H1 (cell line): ENCODE data around the gene POLR3K. TPM values are rescaled to one million over a fixed set of nuclear protein-coding genes. Genes with fewer than 3 reads are reported as not detected.
"Not testable (repeated sequence)": the region's sequence is repeated elsewhere in the genome, so short reads cannot be mapped to it uniquely, and the experiment has no call there.

Source experiments
- CTCF ChIA-PET: fragments of 300-600 bp; sonication (Branson Sonifier 250); formaldehyde crosslinking; loops from one replicate; lab custom pipeline; 2021; ENCODE audit not compliant: partially characterized antibody; lab: Charles Lee
- POLR2A ChIA-PET: fragments of 300-600 bp; sonication (Branson Sonifier 250); formaldehyde crosslinking; loops from one replicate; lab custom pipeline; 2021; ENCODE audit warnings: inconsistent platforms; ENCODE audit not compliant: partially characterized antibody; lab: Charles Lee
- DNase-seq, 2 experiments: peaks; one replicate each; pipeline versions ENCODE4 v3.0.0 to v3.0.0-alpha.2; 2010 to 2022; ENCODE audit warnings: low spot score in 2 of 2, low read depth in 1 of 2, mixed read lengths in 1 of 2
- FAIRE-seq: peaks from 2 replicates; lab custom pipeline; 2011; peaks lifted over from hg19 to GRCh38; lab: Jason Lieb, UNC
- H2AFZ ChIP-seq: 2 replicates; pipeline ENCODE4 v1.8.1; 2012; ENCODE audit warnings: low read length, inconsistent platforms
- H2AK5ac ChIP-seq: 2 replicates; pipeline ENCODE4 v1.6.1; 2013; ENCODE audit warnings: low read depth, low read length
- H2BK120ac ChIP-seq: replicated peaks from 2 replicates; pipeline ENCODE3; 2013; ENCODE audit warnings: low read depth, low read length, inconsistent platforms
- H2BK12ac ChIP-seq: 2 replicates; pipeline ENCODE4 v1.6.1; 2013; ENCODE audit warnings: low read depth, low read length
- H2BK15ac ChIP-seq: 2 replicates; pipeline ENCODE4 v1.6.1; 2013; ENCODE audit warnings: low read length
- H2BK20ac ChIP-seq: 2 replicates; pipeline ENCODE4 v1.6.1; 2013; ENCODE audit warnings: low read length
- H2BK5ac ChIP-seq: 2 replicates; pipeline ENCODE4 v1.6.1; 2013; ENCODE audit warnings: low read depth, low read length
- H3K14ac ChIP-seq: 2 replicates; pipeline ENCODE4 v1.6.1; 2013; ENCODE audit warnings: inconsistent platforms; ENCODE audit not compliant: insufficient read length
- H3K18ac ChIP-seq: 2 replicates; pipeline ENCODE4 v1.6.1; 2013; ENCODE audit warnings: low read length; ENCODE audit errors: extremely low read depth
- H3K23ac ChIP-seq: 2 replicates; pipeline ENCODE4 v1.6.1; 2013; ENCODE audit warnings: inconsistent platforms; ENCODE audit not compliant: insufficient read length
- H3K23me2 ChIP-seq: 2 replicates; pipeline ENCODE4 v1.6.1; 2013; ENCODE audit warnings: low read depth, low read length
- H3K27ac ChIP-seq: 2 replicates; pipeline ENCODE4 v1.6.1; 2011; ENCODE audit warnings: low read depth, low read length, inconsistent platforms
- H3K27me3 ChIP-seq, 4 experiments: replicated peaks in 1 of 4; 1 replicate in 1 of 4; 2 replicates in 3 of 4; pipeline versions ENCODE4 v1.6.1 to v1.8.1; 2011 to 2013; ENCODE audit warnings: low read length in 3 of 4, mild to moderate bottlenecking in 3 of 4, inconsistent platforms in 2 of 4, mixed read lengths in 2 of 4, moderate library complexity in 1 of 4; ENCODE audit not compliant: control insufficient read depth in 3 of 4, insufficient read depth in 3 of 4; ENCODE audit errors: extremely low read depth in 1 of 4
- H3K36me3 ChIP-seq, 4 experiments: 2 replicates each; pipeline versions ENCODE4 v1.6.1 to v1.8.1; 2011 to 2013; ENCODE audit warnings: mild to moderate bottlenecking in 4 of 4, low read length in 3 of 4, moderate library complexity in 2 of 4, control low read depth in 1 of 4, inconsistent platforms in 1 of 4; ENCODE audit not compliant: insufficient read depth in 4 of 4, control insufficient read depth in 2 of 4
- H3K4ac ChIP-seq: replicated peaks from 2 replicates; pipeline ENCODE3; 2013; ENCODE audit warnings: low read length, low read depth, mixed read lengths, inconsistent platforms; ENCODE audit not compliant: insufficient read length
- H3K4me1 ChIP-seq, 4 experiments: replicated peaks in 1 of 4; 1 replicate in 1 of 4; 2 replicates in 3 of 4; pipeline versions ENCODE4 v1.6.1 to v1.8.1; 2011 to 2013; ENCODE audit warnings: low read length in 3 of 4, inconsistent platforms in 2 of 4, mixed read lengths in 1 of 4; ENCODE audit not compliant: insufficient read depth in 4 of 4, control insufficient read depth in 3 of 4
- H3K4me2 ChIP-seq, 2 experiments: 2 replicates each; pipeline versions ENCODE4 v1.6.1 to v1.8.1; 2011 to 2013; ENCODE audit warnings: low read depth in 2 of 2, low read length in 2 of 2, control low read depth in 1 of 2, inconsistent platforms in 1 of 2, mild to moderate bottlenecking in 1 of 2; ENCODE audit not compliant: insufficient read depth in 1 of 2
- H3K4me3 ChIP-seq, 4 experiments: fragments of 200-600, 300-600 bp in 1 of 4; sonication (generic), shearing (Covaris generic), sonication (Bioruptor Twin) in 1 of 4; 2 replicates each; pipeline versions ENCODE4 v1.5.1 to v1.8.1; 2011 to 2016; ENCODE audit warnings: low read length in 4 of 4, low read depth in 3 of 4, control low read depth in 2 of 4, inconsistent platforms in 2 of 4, mild to moderate bottlenecking in 2 of 4, mixed read lengths in 1 of 4, moderate library complexity in 1 of 4; ENCODE audit not compliant: insufficient read depth in 2 of 4; ENCODE audit errors: extremely low read depth in 1 of 4
- H3K56ac ChIP-seq: replicated peaks from 2 replicates; pipeline ENCODE3; 2013; ENCODE audit warnings: low read depth, mild to moderate bottlenecking, mixed read lengths, low read length, inconsistent platforms; ENCODE audit not compliant: insufficient read length
- H3K79me1 ChIP-seq: 2 replicates; pipeline ENCODE4 v1.6.1; 2013; ENCODE audit warnings: low read depth, low read length, control low read depth
- H3K79me2 ChIP-seq, 2 experiments: 2 replicates each; pipeline versions ENCODE4 v1.6.1 to v1.8.1; 2012 to 2013; ENCODE audit warnings: low read length in 2 of 2, mild to moderate bottlenecking in 2 of 2, inconsistent platforms in 1 of 2; ENCODE audit not compliant: insufficient read depth in 2 of 2, control insufficient read depth in 1 of 2
- H3K9ac ChIP-seq, 4 experiments: replicated peaks in 1 of 4; 1 replicate in 1 of 4; 2 replicates in 3 of 4; pipeline versions ENCODE4 v1.6.1 to v1.8.1; 2011 to 2013; ENCODE audit warnings: low read depth in 3 of 4, low read length in 3 of 4, control low read depth in 2 of 4, mild to moderate bottlenecking in 2 of 4, moderate library complexity in 2 of 4, inconsistent platforms in 1 of 4; ENCODE audit errors: extremely low read depth in 1 of 4
- H3K9me3 ChIP-seq, 2 experiments: 2 replicates each; pipeline versions ENCODE4 v1.6.1 to v1.8.1; 2012 to 2013; ENCODE audit warnings: mild to moderate bottlenecking in 2 of 2, moderate library complexity in 2 of 2, control low read depth in 1 of 2, inconsistent platforms in 1 of 2, low read depth in 1 of 2, low read length in 1 of 2, mixed read lengths in 1 of 2; ENCODE audit not compliant: insufficient read depth in 2 of 2
- H4K20me1 ChIP-seq, 2 experiments: replicated peaks in 1 of 2; 2 replicates each; pipeline versions ENCODE3 to v1.8.1; 2011 to 2013; ENCODE audit warnings: inconsistent platforms in 2 of 2, low read length in 2 of 2, mild to moderate bottlenecking in 1 of 2; ENCODE audit not compliant: insufficient read depth in 2 of 2, control insufficient read depth in 1 of 2
- H4K5ac ChIP-seq: 2 replicates; pipeline ENCODE4 v1.6.1; 2013; ENCODE audit warnings: low read length, low read depth, mixed read lengths, inconsistent platforms; ENCODE audit not compliant: insufficient read length
- H4K8ac ChIP-seq: 2 replicates; pipeline ENCODE4 v1.8.0; 2013; ENCODE audit warnings: mild to moderate bottlenecking, moderate library complexity, low read length, inconsistent platforms; ENCODE audit not compliant: insufficient read depth; ENCODE audit errors: extremely low read depth
- H4K91ac ChIP-seq: replicated peaks from 2 replicates; pipeline ENCODE3; 2013; ENCODE audit warnings: low read length, mixed read lengths, inconsistent platforms; ENCODE audit not compliant: insufficient read length
- RAD21 ChIP-seq, 2 experiments: IDR thresholded peaks in 1 of 2; conservative IDR thresholded peaks in 1 of 2; 2 replicates each; pipeline ENCODE4 v1.6.1; 2011; ENCODE audit warnings: low read depth in 2 of 2, low read length in 2 of 2, improper control_type of control experiment in 1 of 2, inconsistent platforms in 1 of 2, mild to moderate bottlenecking in 1 of 2, moderate library complexity in 1 of 2
- TAF7 ChIP-seq: optimal IDR thresholded peaks from 2 replicates; pipeline ENCODE3; 2011; ENCODE audit warnings: low read depth, mild to moderate bottlenecking, inconsistent platforms, low read length, moderate library complexity, borderline replicate concordance
- WGBS, 2 experiments: shearing (Covaris generic) in 1 of 2; methylation state at CpG; one replicate each; pipeline versions ENCODE4 v1.1.6 to v1.1.7; 2013 to 2015; ENCODE audit warnings: low lambda C conversion rate in 2 of 2, mixed read lengths in 2 of 2, inconsistent platforms in 1 of 2, low coverage in 1 of 2, missing lambda C conversion rate in 1 of 2; ENCODE audit not compliant: insufficient replicate concordance in 2 of 2, insufficient coverage in 1 of 2, insufficient read length in 1 of 2; ENCODE audit errors: extremely low coverage in 1 of 2, missing lambda C conversion rate in 1 of 2; 5-methylcytosine and 5-hydroxymethylcytosine counted together
- polyA plus RNA-seq, 7 experiments: library from polyadenylated mRNA; depleted of rRNA in 3 of 7; stranded (reverse) in 5 of 7; unstranded in 2 of 7; fragments of >200 nt in 5 of 7; fragments of 200-250 nt in 2 of 7; gene quantifications; 1 replicate in 5 of 7; 2 replicates in 1 of 7; 4 replicates in 1 of 7; pipeline versions ENCODE4 v1.2.1 to v1.2.3, GENCODE V29; 2011 to 2013; ENCODE audit warnings: missing spikeins in 2 of 7, mixed read lengths in 2 of 7
- total RNA-seq: library from RNA; stranded (reverse); fragmentation: NEBNext Ultra II Directional; extraction: Animal tissue kit (Norgen Biotek cat#: 25700); gene quantifications from 2 replicates; pipeline ENCODE4 v1.2.1, GENCODE V29; 2021
- TF ChIP-seq, protein P1 (sequence below), 3 experiments: IDR thresholded peaks; 1 replicate in 2 of 3; 2 replicates in 1 of 3; pipeline versions ENCODE4 v1.5.1 to v1.6.1; 2011; ENCODE audit warnings: low read length in 3 of 3, mild to moderate bottlenecking in 3 of 3, inconsistent platforms in 2 of 3, low read depth in 1 of 3, moderate library complexity in 1 of 3; ENCODE audit not compliant: insufficient read depth in 1 of 3; ENCODE audit errors: control extremely low read depth in 1 of 3

Gene POLR3K
- total and polyA plus RNA-seq, 2 of the 8 experiments (the other 6 are each of a cell fraction or from before 2014, with no cell fraction given) = 45.4 to 80.5 TPM

DNA sequence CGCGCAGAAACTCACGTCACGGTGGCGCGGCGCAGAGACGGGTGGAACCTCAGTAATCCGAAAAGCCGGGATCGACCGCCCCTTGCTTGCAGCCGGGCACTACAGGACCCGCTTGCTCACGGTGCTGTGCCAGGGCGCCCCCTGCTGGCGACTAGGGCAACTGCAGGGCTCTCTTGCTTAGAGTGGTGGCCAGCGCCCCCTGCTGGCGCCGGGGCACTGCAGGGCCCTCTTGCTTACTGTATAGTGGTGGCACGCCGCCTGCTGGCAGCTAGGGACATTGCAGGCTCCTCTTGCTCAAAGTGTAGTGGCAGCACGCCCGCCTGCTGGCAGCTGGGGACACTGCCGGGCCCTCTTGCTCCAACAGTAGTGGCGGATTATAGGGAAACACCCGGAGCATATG is 42.6 kb downstream of the POLR3K start:
- peak in 1 of 2 experiments; percentile 97 for DNase-seq
- WGBS, 2 experiments = 26% methylated on average over 9 of the region's 27 CpGs; no CpG with 5 or more reads in 1 of the 2 experiments

More for the DNA sequence above, 42.6 kb downstream of the POLR3K start:
- H3K9me3 ChIP-seq = peaks cover 2 to 11% of the 10 kb centered on the region in 2 experiments; a peak in 2 of 4 replicates
- H3K4me1 ChIP-seq, H3K4me3 ChIP-seq, FAIRE-seq, H3K4ac ChIP-seq, H3K23ac ChIP-seq, H4K91ac ChIP-seq, H3K79me2 ChIP-seq, H3K9ac ChIP-seq, POLR2A ChIA-PET, H2BK120ac ChIP-seq, H3K27me3 ChIP-seq, H2BK5ac ChIP-seq, H4K20me1 ChIP-seq, H3K56ac ChIP-seq, H3K27ac ChIP-seq, H2AK5ac ChIP-seq, H3K14ac ChIP-seq, H3K79me1 ChIP-seq, H2BK12ac ChIP-seq, H3K23me2 ChIP-seq, H2BK20ac ChIP-seq, H4K8ac ChIP-seq, H3K36me3 ChIP-seq, CTCF ChIA-PET, H4K5ac ChIP-seq, H2AFZ ChIP-seq, H3K4me2 ChIP-seq, H2BK15ac ChIP-seq, H3K18ac ChIP-seq: not testable (repeated sequence)
- TF ChIP-seq RAD21 (IDR thresholded peaks at IDR 0.05 in 1 of 2, conservative IDR thresholded peaks at IDR 0.05 in 1 of 2; ENCODE audit: low read depth in 2 of 2, low read length in 2 of 2) (peak; percentile 31 to 33), TAF7 (peak; percentile 11)
- TF ChIP-seq, protein P1, sequence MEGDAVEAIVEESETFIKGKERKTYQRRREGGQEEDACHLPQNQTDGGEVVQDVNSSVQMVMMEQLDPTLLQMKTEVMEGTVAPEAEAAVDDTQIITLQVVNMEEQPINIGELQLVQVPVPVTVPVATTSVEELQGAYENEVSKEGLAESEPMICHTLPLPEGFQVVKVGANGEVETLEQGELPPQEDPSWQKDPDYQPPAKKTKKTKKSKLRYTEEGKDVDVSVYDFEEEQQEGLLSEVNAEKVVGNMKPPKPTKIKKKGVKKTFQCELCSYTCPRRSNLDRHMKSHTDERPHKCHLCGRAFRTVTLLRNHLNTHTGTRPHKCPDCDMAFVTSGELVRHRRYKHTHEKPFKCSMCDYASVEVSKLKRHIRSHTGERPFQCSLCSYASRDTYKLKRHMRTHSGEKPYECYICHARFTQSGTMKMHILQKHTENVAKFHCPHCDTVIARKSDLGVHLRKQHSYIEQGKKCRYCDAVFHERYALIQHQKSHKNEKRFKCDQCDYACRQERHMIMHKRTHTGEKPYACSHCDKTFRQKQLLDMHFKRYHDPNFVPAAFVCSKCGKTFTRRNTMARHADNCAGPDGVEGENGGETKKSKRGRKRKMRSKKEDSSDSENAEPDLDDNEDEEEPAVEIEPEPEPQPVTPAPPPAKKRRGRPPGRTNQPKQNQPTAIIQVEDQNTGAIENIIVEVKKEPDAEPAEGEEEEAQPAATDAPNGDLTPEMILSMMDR (IDR thresholded peaks at IDR 0.05; ENCODE audit: control extremely low read depth in 1 of 3, insufficient read depth in 1 of 3, low read depth in 1 of 3, low read length in 3 of 3) = peak; percentile 45 to 61 (median 51)
